Heart right ventricle (tissue), 16 donors: ENCODE data around the gene FAM193B. TPM values are rescaled to one million over a fixed set of nuclear protein-coding genes. Genes with fewer than 3 reads are reported as not detected.

Experiments
- ATAC-seq, 8 donors: fragments of 200-7000 bp; cut with Tn5 transposase; one replicate each; pipeline ENCODE4 v1.9.1; 2020; ENCODE audit warnings: mild to moderate bottlenecking in 8 of 8, moderate library complexity in 8 of 8, moderate number of reproducible peaks in 1 of 8
- DNase-seq, 2 donors: peaks; one replicate each; pipeline ENCODE4 v3.0.0-alpha.2; 2020
- H3K27ac ChIP-seq, 10 donors: fragments of 200-600 bp; sonication (generic) in 2 of 10; one replicate each; pipeline versions ENCODE4 v1.5.0 to v1.8.0; 2020 to 2022; ENCODE audit warnings: mild to moderate bottlenecking in 3 of 10
- H3K27me3 ChIP-seq, 7 donors: fragments of 200-600 bp; one replicate each; pipeline ENCODE4 v1.8.0; 2021 to 2022; ENCODE audit warnings: mild to moderate bottlenecking in 2 of 7
- H3K36me3 ChIP-seq, 9 donors: fragments of 200-600 bp; sonication (generic) in 1 of 9; one replicate each; pipeline versions ENCODE4 v1.5.0 to v1.8.0; 2020 to 2022; ENCODE audit warnings: mild to moderate bottlenecking in 2 of 9
- H3K4me1 ChIP-seq, 9 donors: fragments of 200-600 bp; sonication (generic) in 1 of 9; one replicate each; pipeline versions ENCODE4 v1.5.0 to v1.8.0; 2020 to 2022; ENCODE audit warnings: mild to moderate bottlenecking in 4 of 9
- H3K4me3 ChIP-seq, 10 donors: fragments of 200-600 bp; sonication (generic) in 2 of 10; one replicate each; pipeline versions ENCODE4 v1.5.0 to v1.8.0; 2020 to 2022; ENCODE audit warnings: mild to moderate bottlenecking in 7 of 10, moderate library complexity in 2 of 10
- H3K9me3 ChIP-seq, 11 donors: fragments of 200-600 bp in 10 of 11; sonication (generic) in 2 of 11; one replicate each; pipeline versions ENCODE4 v1.5.0 to v1.8.0; 2013 to 2022; ENCODE audit warnings: mild to moderate bottlenecking in 2 of 11, control low read depth in 1 of 11, moderate library complexity in 1 of 11
- CTCF ChIP-seq, 9 donors: fragments of 200-600 bp; sonication (generic) in 2 of 9; IDR thresholded peaks; one replicate each; pipeline versions ENCODE4 v1.5.0 to v1.8.0; 2021 to 2022; ENCODE audit warnings: antibody characterized with exemption in 9 of 9, mild to moderate bottlenecking in 5 of 9, moderate library complexity in 1 of 9
- WGBS, 2 donors: extraction: QIAGEN DNeasy Blood & Tissue Kit; methylation state at CpG; one replicate each; pipeline ENCODE4 v1.1.7; 2013; ENCODE audit warnings: inconsistent platforms in 1 of 2; 5-methylcytosine and 5-hydroxymethylcytosine counted together
- intact Hi-C, 10 donors: fragments of 100-400 bp; cut with DNase I; formaldehyde crosslinking; loops; one replicate each; pipeline versions ENCODE4 v1.11.1 to v1.14.2; 2022
- polyA plus RNA-seq, 2 donors: library from polyadenylated mRNA; stranded (reverse); fragments of 200-250 nt; gene quantifications; one replicate each; pipeline ENCODE4 v1.2.3, GENCODE V29; 2013
- total RNA-seq, 10 donors: library from RNA; stranded (reverse); fragmentation: NEBNext Ultra II Directional in 3 of 10; extraction: Animal tissue kit (Norgen Biotek cat#: 25700) in 3 of 10; gene quantifications; one replicate each; pipeline versions ENCODE4 v1.2.1 to v1.2.4, GENCODE V29; 2021 to 2023
- donor health status: Arrhythmogenic right ventricular cardiomyopathy.
- donor health status: ischemic (EF 13 %, LVEDD 7.1; RV severe dilation, severe dysfunction).
- donor health status: healthy with polysubstance abuse.
- donor health status: DM: no; HTN: yes; CAD: no.
- donor health status: DM: no; HTN: no; CAD: no.
- donor health status: ischemic (EF 25% LVEDD 6.9; RV normal size, moderate dysfunction).
- donor health status: ischemic (EF 25% LVEDD 5.7; RV mildly dilated, moderate dysfunction).
- donor health status: healthy.
- donor health status: DM: yes; HTN: yes; CAD: no.
- donor health status: Ischemic cardiomyopathy.
- donor health status: ischemic (EF 35%, LVEDD 5.7; RV mildly dilated, moderate dysfunction).
- donor health status: nonischemic (EF 11% LVEDD 7.7; RV severe dilation, severe dysfunction).
- donor health status: DM: yes; HTN: yes; CAD: no.
- donor health status: PGD.
- donor health status: ischemic (EF 29% LVEDD 5.4; RV normal size, mild dysfunction).
- donor health status: nonischemic (EF 23%, LVEDD 6.1; RV moderate dilation, normal function).

The FAM193B gene
- total and polyA plus RNA-seq, 12 donors, result 14.1 to 201 (median 21.7) TPM

DNA sequence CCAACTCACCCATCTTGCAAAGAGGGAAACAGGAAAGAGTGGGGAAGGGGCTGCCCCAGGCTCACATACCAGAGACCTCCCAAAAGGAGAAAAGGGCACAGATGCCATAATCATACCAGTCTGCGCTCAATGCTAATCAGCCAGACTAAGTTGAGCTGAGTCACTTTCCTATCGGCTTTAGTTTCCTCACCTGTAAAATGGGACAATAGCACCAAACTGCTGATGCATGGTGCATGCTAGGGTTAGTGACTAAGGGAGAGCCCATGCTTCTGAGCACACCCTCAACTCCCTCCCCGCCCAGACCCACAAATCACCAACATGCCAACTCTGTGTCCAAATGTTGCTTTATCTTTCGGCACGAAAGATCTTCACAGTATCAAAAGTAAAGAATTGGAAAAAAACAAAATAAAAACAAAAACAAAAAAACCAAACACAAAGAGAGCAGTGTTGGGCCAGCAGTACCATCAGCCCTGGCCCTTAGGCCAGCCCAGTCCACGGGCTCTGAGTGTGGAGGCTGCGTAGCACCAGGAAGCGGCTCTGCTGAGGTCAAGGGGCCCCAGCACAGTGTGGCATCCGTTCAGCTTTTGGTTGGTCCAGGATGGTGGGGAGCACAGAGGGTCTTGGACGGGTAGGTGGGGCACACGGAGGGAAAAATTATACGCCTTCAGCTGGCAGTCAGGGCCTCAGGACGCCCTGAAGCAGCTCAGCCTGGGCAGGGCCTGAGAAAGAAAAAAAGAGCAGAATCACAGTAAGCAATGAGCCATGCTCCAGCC lies 34.7 kb downstream of the FAM193B start:
- TF ChIP-seq CTCF (IDR thresholded peaks at IDR 0.05), result no peak
- no peaks in the 10 kb centered on the region for H3K27me3 ChIP-seq
- H3K36me3 ChIP-seq, result peaks cover 0 to 68% (median 37%) of the 10 kb centered on the region in 9 donors
- WGBS, 2 donors, result 81 to 92% methylated on average over 13 of the region's 13 CpGs
- peak overlapping the region in 3 of 10 donors; percentile 9 to 22 (median 14) for H3K27ac ChIP-seq
- peaks cover 5 to 30% (median 18%) of the 10 kb centered on the region in 9 donors for H3K4me1 ChIP-seq
- no peak for DNase-seq
- no peaks in the 10 kb centered on the region for H3K9me3 ChIP-seq
- ATAC-seq, result no peak
- H3K4me3 ChIP-seq, result no peak overlapping the region
- intact Hi-C loops, result loop anchor here in 2 of 10 donors (5.0 to 10.0 kb wide), 2 partner anchors 73 to 75 kb away; partner anchors contain the start of gene TMED9 (in 2 of the 2)

DNA sequence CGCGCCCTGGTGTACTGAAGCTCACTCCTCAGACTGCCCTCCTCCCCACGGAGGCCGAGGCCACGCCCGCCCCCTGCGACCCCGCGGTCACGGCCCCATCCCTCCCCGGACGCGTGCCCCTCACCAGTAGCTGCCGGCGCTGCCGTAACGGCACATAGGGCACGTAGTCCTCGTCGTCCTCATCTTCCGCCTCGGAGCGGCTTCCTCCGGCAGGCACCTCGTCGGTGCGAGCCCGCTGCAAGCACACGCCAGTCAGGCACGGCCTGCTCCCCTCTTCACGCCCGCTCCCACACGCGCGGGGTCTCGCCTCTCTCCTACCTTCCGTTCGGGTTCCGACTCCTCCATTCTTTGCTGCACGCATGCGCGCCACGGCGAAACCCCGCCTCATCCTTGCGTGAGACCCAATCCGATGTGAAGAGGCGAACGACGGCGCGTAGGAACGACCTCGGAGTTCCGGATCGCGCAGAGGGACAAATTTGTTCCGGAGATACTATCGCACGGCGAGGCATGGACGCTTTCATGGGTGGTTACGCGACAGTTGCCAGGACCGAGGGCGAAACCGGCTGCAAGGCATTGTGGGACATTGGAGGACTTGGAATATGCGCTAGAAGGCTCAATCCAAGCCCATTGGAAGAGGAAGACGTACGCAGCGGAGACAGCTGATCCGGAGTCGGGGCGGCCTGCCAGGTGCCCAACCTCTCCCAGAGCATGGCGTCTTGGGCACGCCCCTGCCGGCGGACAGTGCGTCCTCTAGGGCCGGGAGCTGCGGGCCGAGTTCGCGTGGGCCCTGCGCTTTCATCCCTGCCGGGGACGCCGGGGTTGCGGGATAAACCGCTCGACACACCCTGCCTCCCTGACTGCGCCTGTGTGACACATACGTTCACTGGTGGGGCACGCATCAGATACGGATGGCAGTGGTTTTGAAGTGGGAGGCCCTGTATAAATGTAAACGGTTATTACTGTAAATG lies 37.5 kb downstream of the FAM193B start, which contains the start of gene DDX41:
TSS of gene DDX41 (minus strand) at position 361 of the 968 bp plus-strand sequence. CDS start at position 345, 16 bp downstream.
- no peaks in the 10 kb centered on the region for H3K27me3 ChIP-seq
- peak within 1 kb of the TSS; percentile 58 to 100 (median 86) for H3K4me3 ChIP-seq
- peaks cover 0 to 69% (median 45%) of the 10 kb centered on the region in 9 donors for H3K36me3 ChIP-seq
- DNase-seq, result peak; percentile 96 to 98
- 0% methylated on average over 96 of the region's 96 CpGs for WGBS, 2 donors
- peak within 1 kb of the TSS; percentile 74 to 94 (median 90) for H3K27ac ChIP-seq
- peak; percentile 89 to 97 (median 96) for ATAC-seq
- peak in 4 of 9 donors; percentile 5 to 32 (median 20) for TF ChIP-seq CTCF (IDR thresholded peaks at IDR 0.05)
- intact Hi-C loops, result loop anchor here in 1 of 10 donors (5.0 kb wide), 1 partner anchor 75 kb away; the partner anchor contains the start of gene TMED9
- peaks cover 5 to 32% (median 18%) of the 10 kb centered on the region in 9 donors for H3K4me1 ChIP-seq
- no peaks in the 10 kb centered on the region for H3K9me3 ChIP-seq

- ATAC-seq, result no peak
- Histone ChIP-seq H3K4me3 (peak overlapping the region in 7 of 10 donors; percentile 82 to 99 (median 85)), H3K27ac (no peak overlapping the region), H3K36me3 (peaks cover 3 to 69% (median 44%) of the 10 kb centered on the region in 9 donors), H3K9me3 (no peaks in the 10 kb centered on the region), H3K4me1 (peaks cover 5 to 39% (median 18%) of the 10 kb centered on the region in 9 donors), H3K27me3 (no peaks in the 10 kb centered on the region)
- no peak for DNase-seq
- intact Hi-C loops, result loop anchor here in 1 of 10 donors (5.0 kb wide), 1 partner anchor 77 kb away; the partner anchor contains the start of gene TMED9
- TF ChIP-seq CTCF (IDR thresholded peaks at IDR 0.05), result no peak
- 83 to 88% methylated on average over 7 of the region's 7 CpGs for WGBS, 2 donors
These were observed 38.8 kb downstream of the FAM193B start for GRCh38 chr5:177515580-177515979.

- H3K4me3 ChIP-seq, result no peak overlapping the region
- no peak for TF ChIP-seq CTCF (IDR thresholded peaks at IDR 0.05)
- H3K4me1 ChIP-seq, result peaks cover 5 to 46% (median 18%) of the 10 kb centered on the region in 9 donors
- DNase-seq (no peak), ATAC-seq (no peak)
- peaks cover 2 to 64% (median 35%) of the 10 kb centered on the region in 9 donors for H3K36me3 ChIP-seq
- intact Hi-C loops, result no loop called here
- no peaks in the 10 kb centered on the region for H3K27me3 ChIP-seq
- no peaks in the 10 kb centered on the region for H3K9me3 ChIP-seq
- WGBS, 2 donors, result 94 to 96% methylated on average over 11 of the region's 11 CpGs
- no peak overlapping the region for H3K27ac ChIP-seq
These were observed 39.8 kb downstream of the FAM193B start for GRCh38 chr5:177514541-177514940.
